LoVo (cell line): ENCODE data around the gene KRTAP5-9.
"Not testable (repeated sequence)": the region's sequence is repeated elsewhere in the genome, so short reads cannot be mapped to it uniquely, and the experiment has no call there.

Experiments used
- DNase-seq: peaks from one replicate; pipeline ENCODE4 v3.0.0-alpha.2; 2016; ENCODE audit warnings: low spot score

The KRTAP5-9 gene

DNA sequence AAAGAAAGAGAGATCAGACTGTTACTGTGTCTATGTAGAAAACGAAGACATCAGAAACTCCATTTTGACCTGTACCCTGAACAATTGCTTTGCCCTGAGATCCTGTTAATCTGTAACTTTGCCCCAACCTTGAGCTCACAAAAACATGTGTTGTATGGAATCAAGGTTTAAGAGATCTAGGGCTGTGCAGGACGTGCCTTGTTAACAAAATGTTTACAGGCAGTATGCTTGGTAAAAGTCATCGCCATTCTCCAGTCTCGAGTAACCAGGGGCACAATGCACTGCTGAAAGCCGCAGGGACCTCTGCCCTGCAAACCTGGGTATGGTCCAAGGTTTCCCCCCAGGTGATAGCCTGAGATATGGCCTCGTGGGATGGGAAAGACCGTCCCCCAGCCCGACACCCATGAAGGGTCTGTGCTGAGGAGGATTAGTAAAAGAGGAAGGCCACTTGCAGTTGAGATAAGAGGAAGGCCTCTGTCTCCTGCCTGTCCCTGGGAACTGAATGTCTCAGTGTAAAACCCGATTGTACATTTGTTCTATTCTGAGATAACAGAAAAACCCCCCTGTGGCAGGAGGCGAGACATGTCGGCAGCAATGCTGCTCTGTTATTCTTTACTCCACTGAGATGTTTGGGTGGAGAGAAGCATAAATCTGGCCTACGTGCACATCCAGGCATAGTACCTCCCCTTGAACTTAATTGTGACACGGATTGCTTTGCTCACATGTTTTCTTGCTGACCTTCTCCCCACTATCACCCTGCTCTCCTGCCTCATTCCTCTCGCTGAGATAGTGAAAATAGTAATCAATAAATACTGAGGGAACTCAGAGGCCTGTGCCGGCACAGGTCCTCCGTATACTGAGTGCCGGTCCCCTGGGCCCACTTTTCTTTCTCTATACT is 13.3 kb upstream of the KRTAP5-9 start:
- DNase-seq, result not testable (repeated sequence)

DNA sequence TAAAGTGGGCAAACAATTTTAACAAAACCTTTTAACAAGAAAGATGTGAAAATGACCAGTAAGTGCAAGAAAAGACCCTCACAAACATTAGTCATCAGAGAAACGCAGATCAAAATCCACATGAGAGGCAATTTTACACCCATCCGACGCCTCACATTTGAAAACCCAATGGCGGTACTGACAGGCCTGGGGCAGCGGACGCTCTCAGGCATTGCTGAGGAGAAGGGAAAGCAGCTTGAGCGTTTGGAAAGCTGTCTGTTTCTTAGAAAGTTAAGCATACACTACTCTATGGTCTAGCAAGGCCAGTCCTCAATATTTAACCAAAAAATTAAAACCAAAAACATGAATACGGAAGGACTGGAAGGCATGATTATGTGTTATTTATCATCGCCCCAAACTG is 12.4 kb upstream of the KRTAP5-9 start:
- no peak for DNase-seq

DNA sequence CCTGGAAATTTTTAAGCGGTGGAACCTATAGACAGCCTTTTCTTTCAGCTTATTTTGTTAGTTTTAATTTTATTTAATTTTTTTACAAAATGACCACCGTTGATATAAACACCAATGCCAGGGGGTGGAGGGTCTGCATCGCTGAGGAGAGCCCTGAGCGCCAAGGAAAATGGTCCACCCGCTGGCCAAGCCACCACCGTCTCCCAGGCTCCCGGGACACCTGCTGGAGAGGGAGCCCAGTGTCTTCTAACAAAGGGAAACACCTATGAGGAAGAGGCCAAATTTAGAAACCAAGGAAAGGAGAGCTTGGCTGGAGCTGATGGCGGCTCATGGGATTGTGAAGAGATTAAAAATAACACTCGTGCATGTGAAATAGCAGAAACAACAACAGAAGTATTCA is 10.7 kb upstream of the KRTAP5-9 start:
- no peak for DNase-seq

DNA sequence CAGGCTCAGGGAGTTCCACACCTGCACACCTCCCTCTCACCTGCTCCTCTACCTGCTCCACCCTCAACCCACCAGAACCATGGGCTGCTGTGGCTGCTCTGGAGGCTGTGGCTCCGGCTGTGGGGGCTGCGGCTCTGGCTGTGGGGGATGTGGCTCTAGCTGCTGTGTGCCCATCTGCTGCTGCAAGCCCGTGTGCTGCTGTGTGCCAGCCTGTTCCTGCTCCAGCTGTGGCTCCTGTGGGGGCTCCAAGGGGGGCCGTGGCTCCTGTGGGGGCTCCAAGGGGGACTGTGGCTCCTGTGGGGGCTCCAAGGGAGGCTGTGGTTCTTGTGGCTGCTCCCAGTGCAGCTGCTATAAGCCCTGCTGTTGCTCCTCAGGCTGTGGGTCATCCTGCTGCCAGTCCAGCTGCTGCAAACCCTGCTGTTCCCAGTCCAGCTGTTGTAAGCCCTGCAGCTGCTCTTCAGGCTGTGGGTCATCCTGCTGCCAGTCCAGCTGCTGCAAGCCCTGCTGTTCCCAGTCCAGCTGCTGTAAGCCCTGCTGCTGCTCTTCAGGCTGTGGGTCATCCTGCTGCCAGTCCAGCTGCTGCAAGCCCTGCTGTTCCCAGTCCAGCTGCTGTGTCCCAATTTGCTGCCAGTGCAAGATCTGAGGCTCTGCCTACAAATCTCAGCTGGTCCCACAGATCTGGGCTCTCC is 10.1 kb upstream of the KRTAP5-9 start, which contains the start of gene KRTAP5-8:
TSS of gene KRTAP5-8 (plus strand) at position 49 of the 689 bp plus-strand sequence. CDS start at position 80, 31 bp downstream.
- not testable (repeated sequence) for DNase-seq

DNA sequence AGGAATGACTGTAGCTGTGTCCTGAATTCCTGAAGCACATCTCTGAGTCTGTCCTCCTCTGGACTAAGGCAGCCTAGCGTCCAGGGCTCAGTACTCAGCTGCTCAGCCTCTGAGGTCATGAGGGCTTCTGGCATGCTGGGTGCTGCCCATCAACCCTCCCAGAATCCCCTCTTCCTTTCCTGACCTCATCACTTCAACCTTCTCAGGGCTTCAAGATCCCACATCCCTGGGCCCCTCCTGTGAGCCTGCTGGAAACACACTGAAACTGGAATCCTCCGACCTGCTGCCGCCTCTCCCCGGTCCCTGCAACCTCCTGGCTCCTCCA is 9.6 kb upstream of the KRTAP5-9 start:
- DNase-seq, result no peak

DNA sequence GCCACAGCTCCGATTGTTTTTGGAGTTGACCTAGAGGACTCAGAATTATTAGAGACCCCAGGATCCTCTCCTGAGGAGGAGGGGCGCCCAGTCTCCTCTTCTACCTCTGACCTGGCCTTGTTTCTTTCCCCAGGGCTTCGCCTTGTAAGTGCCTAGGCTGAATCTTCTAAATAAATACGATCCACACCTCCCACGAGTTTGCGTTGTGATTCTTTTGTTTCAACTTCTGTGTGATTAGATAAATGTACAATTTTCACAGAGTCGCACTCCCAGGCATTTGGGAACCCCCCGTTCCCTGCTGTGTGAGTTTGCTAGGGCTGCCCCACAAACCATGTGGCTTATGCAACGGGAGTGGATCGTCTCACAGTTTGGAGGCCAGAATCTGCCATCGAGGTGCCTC is 9.2 kb upstream of the KRTAP5-9 start:
- no peak for DNase-seq

DNA sequence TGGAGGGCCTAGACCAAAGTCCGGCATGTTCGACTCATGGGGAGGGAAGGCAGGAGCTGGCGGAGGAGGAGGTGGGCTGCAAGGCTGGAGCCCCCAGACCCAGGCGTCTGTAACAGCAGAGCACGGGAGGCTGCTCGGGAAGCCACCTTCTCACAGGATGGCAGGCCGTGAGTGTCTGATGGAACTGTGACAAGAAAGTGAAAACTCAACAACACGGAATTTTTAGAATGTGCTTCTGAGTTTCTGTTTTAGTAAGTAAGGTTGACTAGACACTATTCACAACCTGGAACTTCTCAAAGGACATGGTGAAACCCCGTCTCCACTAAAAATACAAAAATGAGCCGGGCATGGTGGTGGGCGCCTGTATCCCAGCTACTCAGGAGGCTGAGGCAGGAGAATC is 8.2 kb upstream of the KRTAP5-9 start:
- not testable (repeated sequence) for DNase-seq

DNA sequence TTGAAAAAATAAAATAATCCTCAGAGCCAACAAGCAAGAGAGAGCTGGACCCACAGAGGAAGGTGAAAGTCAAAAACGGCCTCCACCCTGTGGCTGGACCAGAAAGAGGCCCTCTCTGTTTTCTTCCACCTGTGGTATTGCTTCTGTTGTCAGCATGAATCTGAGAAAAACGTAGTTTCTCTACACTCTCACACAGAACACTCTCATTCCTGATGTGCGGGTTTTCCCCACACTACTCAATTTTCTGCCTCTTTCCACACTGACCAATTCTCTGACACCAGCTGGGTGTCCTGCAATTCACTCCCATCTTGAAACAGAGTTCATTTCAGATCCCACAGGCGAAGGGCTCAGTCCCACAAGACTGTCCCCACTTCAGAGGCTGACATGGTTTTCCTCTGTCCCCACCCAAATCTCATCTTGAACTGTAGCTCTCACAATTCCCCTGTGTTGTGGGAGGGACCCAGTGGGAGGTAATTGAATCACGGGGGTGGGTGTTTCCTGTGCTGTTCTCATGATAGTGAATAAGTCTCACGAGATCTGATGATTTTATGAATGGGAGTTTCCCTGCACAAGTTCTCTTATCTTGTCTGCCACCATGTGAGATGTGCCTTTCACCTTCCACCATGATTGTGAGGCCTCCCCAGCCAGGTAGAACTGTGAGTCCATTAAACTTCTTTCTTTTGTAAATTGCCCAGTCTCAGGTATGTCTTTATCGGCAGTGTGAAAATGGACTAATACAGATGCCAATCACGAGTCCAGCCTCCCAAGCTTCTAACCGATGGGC is 7.5 kb upstream of the KRTAP5-9 start:
- DNase-seq, result not testable (repeated sequence)

DNA sequence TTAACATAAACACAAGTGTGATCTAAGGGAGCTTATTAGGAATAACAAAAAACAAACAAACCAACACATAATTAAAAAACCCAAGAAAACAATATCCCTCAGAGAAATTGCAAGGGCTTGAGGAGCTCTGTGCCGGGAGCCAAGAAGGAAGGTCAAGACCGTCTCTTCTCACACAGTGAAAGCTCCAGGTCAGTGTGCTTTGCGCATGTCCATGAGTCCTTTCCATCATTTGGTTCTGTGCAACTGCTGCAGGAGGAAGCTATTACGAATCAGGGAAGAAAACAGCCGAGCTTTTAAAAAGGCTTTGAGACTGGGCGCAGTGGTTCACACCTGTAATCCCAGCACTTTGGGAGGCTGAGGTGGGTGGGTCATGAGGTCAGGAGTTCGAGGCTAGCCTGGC is 5.8 kb upstream of the KRTAP5-9 start:
- no peak for DNase-seq

DNA sequence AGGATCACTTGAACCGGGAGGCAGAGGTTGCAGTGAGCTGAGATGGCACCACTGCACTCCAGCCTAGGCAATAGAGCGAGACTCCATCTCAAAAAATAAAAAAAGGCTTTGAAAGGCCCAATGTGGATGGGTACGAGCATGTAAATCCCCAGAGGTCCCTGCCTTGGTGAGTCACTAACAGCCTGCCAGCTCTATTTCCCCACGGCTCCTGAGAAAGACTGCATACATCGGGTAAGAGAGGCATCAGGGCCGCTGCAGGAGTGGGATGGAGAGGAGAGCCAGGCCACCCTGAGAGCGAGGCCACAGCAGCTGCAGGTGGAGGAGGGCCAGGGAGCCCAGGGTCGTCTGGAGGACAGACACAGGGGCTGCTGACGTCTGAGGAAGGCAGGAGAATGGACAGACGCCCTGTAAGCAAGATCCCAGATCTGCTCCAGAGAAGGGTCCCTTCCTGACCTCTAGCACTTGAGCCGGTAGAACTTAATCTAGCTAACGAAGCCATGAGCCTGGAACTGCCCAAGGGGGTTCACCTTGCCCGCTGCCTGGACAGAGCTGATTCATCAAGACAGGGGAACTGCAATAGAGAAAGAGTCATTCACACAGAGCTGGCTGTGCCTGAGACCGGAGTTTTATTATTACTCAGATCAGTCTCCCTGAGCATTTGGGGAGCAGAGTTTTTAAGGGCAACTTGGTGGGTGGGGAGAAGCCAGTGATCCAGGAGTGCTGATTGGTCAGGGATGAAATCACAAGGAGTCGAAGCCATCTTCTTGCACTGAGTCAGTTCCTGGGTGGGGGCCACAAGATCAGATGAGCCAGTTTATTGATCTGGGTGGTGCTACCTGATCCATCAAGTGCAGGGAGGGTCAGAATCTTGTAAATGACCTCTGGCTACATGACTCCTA is 5.1 kb upstream of the KRTAP5-9 start:
- DNase-seq, result no peak

DNA sequence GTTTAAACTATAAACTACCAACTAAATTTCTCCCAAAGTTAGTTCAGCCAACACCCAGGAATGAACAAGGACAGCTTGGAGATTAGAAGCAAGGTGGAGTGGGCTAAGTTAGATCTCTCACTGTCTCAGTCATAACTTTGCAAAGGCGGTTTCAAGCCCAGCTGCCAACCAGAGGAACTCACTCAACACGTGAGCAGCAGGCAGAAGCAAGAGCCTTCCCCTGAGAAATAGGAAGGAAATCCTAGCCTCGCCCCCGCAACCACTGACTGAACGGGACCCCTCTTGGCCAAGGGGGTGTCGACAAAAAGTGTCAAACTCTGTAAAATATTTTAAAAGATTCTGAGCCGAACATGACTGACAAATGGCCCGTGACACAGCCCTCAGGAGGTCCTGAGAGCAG is 4.4 kb upstream of the KRTAP5-9 start:
- no peak for DNase-seq

DNA sequence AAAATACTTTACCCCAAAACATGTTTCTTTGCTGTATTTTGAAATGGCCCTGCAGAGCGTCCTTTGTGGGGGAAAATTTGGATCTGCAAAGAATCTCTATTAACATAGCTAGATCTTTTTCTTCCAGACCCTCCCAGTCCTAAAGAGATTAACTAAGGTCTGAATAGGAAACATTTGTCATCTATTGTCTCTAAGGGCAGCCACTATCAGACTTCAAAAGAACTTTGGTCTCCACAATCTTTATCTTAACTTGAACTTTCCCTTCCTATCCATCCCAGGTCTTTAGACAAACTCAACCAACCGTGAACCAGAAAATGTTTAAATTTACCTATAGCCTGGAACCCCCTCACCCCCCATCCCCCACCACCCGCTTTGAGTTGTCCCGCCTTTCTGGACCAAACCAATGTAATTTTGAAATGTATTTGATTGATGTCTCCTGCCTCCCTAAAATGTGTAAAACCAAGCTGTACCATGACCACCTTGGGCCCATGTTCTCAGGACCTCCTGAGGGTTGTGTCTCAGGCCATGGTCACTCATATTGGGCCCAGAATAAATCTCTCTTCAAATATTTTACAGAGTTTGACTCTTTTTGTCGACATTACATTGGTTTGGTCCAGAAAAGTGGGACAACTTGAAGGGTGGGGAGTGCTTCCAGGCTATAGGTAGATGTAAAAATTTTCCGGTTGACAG is 3.5 kb upstream of the KRTAP5-9 start:
- no peak for DNase-seq

DNA sequence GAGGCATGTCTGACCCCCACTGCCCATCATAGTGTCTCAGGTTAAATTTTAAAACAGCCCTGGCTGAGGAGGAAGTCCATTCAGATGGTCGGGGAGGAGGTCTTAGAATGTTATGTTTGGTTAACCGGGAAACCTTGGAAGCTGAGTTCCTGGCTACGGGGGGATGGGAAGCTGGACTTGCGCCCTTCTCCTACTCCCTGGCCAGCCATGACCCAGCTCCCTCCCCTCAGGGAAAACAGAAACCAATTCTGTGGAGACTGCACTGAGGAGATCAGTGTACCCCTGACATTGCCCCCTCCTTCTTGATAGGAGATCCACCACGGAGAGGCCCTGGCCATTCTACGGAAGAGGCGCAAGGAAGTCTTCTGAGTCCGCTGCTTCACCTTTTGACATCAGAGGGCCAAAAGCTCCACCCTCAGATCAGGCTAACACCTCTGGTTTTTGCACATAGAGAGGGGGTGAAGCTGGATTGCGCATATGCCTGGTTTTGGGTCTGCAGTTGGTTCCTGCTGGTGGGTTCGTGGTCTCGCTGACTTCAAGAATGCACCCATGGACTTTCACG is 2.7 kb upstream of the KRTAP5-9 start:
- DNase-seq, result no peak

DNA sequence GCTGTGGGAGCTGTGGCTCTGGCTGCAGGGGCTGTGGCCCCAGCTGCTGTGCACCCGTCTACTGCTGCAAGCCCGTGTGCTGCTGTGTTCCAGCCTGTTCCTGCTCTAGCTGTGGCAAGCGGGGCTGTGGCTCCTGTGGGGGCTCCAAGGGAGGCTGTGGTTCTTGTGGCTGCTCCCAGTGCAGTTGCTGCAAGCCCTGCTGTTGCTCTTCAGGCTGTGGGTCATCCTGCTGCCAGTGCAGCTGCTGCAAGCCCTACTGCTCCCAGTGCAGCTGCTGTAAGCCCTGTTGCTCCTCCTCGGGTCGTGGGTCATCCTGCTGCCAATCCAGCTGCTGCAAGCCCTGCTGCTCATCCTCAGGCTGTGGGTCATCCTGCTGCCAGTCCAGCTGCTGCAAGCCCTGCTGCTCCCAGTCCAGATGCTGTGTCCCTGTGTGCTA is 514 bp downstream of the KRTAP5-9 start:
- DNase-seq, result no peak

DNA sequence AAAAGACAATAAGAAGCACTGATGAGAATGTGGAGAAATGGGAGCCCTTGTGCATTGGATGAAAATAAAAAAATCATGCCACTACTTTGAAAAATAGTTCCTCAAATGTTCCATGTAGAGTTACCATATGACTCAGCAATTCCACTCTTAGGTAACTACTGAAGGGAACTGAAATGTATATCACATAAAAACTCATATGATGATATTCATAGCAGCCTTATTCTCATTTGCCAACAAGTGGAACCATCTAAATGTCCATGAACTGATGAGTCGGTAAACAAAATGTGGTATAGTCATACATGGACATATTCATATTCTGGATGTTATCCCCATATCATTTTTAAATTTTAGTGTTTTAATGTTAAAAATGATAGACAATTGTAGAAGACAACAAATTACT is 3.5 kb downstream of the KRTAP5-9 start:
- DNase-seq, result no peak

DNA sequence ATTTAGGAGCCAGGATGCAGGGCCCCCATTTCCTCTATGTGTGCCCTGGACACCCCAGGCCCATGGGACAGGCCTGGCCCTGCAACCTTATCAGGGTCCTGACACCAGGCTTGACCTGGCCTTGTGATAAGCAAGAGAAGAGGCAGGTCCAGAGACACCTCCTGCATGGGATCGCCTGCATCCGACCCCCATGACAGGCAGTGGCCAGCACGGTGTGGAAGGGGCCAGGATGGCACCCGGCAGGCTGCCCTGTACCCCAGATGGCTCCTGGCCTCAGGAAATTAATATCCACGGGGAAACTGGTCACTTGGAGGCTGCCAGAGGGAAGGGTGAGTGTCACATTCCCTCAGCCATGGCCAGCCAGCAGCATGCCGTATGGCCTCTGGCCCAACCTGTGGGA is 6.8 kb downstream of the KRTAP5-9 start:
- no peak for DNase-seq

DNA sequence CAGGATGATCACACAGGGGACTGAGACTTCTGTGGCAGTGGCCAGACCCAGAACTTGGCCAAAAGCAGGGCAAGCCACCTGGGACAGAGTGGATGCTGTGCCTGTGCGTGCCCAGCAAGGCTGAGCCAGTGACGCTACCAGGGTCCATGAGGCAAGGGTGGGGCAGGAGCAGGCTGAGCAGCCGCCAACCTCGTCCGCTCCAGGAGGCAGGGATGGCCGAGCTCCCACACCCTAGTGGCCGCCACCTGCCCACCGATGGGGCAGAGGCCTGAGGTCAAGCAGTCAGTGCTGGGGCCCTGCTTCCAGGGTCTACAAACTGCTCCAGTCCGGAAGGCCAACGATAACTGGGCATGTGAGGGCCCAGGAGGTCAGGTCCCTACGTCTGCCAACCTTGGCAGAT is 7.3 kb downstream of the KRTAP5-9 start:
- no peak for DNase-seq

DNA sequence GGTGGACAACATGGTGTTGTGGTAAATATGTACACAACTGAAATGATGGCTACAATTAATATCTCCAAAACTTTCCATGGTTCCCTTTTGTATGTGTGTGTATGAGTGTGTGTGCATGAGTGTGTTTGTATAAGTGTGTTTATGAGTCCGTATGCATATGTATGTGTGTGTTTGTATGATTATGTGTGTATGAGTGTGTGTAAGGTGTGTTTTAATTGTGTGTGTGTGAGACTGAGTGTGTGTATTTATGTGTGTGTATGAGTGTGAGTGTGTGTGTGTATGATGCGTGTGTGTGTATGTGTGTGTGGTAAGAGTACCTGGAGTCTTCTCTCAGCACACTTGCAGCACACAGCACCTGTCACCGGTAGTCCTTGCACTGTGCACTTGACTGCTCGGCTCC is 7.8 kb downstream of the KRTAP5-9 start:
- DNase-seq, result no peak

DNA sequence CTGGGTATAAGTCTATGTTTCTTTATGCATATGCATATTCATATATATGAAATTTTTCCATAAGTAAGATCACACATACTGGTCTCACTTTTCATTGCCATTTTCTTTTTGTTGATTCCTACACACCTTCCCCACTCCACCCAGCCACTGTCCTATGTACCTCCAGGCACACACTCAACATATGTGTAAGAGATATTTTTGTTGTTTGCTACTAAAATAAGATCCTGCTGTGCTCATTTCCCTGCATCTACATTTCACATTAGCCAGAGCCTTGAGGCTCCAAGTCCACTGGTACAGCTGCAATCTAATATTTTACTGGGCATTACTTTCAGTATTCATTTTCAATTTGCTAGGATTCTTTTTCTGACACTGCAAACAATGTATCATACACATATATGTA is 9.0 kb downstream of the KRTAP5-9 start:
- no peak for DNase-seq

DNA sequence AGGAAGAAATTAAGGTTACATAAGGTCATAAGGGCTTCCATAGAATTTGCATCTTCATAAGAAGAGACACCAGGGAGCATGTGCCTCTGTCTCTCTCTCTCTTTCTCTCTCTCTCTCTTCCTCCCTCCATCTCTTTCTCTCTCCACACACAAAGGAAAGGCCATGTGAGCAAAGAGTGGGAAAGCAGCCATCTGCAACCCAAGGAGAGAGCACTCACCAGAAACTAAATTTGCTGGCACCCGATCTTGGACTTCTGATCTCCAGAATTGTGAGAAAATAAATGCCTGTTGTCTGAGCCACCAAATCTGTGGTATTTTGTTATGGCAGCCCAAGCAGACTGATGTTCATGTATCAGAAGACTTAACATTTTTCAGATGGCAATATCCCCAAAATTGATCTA is 10.8 kb downstream of the KRTAP5-9 start:
- DNase-seq, result no peak

DNA sequence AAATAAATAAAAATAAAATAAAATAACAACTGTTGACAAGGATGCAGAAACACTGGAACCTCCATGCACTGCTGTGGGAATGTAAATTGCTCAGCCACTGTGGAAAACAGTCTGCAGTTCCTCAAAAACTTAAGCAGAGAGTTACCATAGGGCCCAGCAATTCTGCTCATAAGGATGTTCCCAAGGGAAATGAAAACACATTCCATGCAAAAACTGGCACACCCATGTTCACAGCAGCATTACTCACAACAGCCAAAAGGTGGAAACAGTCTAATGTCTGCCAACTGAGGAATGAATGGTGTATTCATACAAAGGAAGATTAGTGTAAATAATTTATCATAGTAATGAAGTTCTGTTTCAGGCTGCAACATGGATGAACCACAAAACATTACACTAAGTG is 13.9 kb downstream of the KRTAP5-9 start:
- DNase-seq, result peak; percentile 11
